Measurements from ENCODE around the gene UBL4A.
"Not testable (repeated sequence)": the region's sequence is repeated elsewhere in the genome, so short reads cannot be mapped to it uniquely, and the experiment has no call there.

The UBL4A gene

GRCh38 chrX:154508384-154508745 lies 21.9 kb upstream of the UBL4A start:
- DNase-seq (ENCODE audit: low read depth) = no peak

- no peak for DNase-seq (ENCODE audit: low read depth)
These were observed 21.4 kb upstream of the UBL4A start for GRCh38 chrX:154507673-154508383.

- no peak for DNase-seq (ENCODE audit: low read depth)
These were observed 20.3 kb upstream of the UBL4A start for GRCh38 chrX:154506483-154507332.

GRCh38 chrX:154505734-154506133 lies 19.3 kb upstream of the UBL4A start:
- peak; percentile 68 for DNase-seq (ENCODE audit: low read depth)

- DNase-seq (ENCODE audit: low read depth) = no peak
These were observed 16.6 kb upstream of the UBL4A start for GRCh38 chrX:154502989-154503388.

- no peak for DNase-seq (ENCODE audit: low read depth)
These were observed 15.7 kb upstream of the UBL4A start for GRCh38 chrX:154502098-154502497.

GRCh38 chrX:154501423-154501822 lies 15.0 kb upstream of the UBL4A start:
- DNase-seq (ENCODE audit: low read depth) = not testable (repeated sequence)

GRCh38 chrX:154496591-154497137 lies 10.2 kb upstream of the UBL4A start:
- not testable (repeated sequence) for DNase-seq (ENCODE audit: low read depth)

GRCh38 chrX:154495472-154495922 lies 9.1 kb upstream of the UBL4A start:
- DNase-seq (ENCODE audit: low read depth) = no peak

GRCh38 chrX:154494715-154495114 lies 8.3 kb upstream of the UBL4A start:
- DNase-seq (ENCODE audit: low read depth) = no peak

GRCh38 chrX:154490414-154491083 lies 4.1 kb upstream of the UBL4A start, which contains the start of gene SLC10A3:
TSS of gene SLC10A3 (minus strand) at chrX:154490629. CDS start at chrX:154488940, 1,689 bp downstream.
- DNase-seq (ENCODE audit: low read depth) = peak; percentile 91

- DNase-seq (ENCODE audit: low read depth) = peak; percentile 39
These were observed 3.6 kb upstream of the UBL4A start for GRCh38 chrX:154490021-154490413.

GRCh38 chrX:154489182-154489581 lies 2.8 kb upstream of the UBL4A start:
- DNase-seq (ENCODE audit: low read depth) = no peak

- DNase-seq (ENCODE audit: low read depth) = no peak
These were observed 2.1 kb upstream of the UBL4A start for GRCh38 chrX:154488336-154489075.

- no peak for DNase-seq (ENCODE audit: low read depth)
These were observed 1.3 kb upstream of the UBL4A start for GRCh38 chrX:154487518-154488290.

GRCh38 chrX:154486052-154486395 lies 391 bp downstream of the UBL4A start:
- DNase-seq (ENCODE audit: low read depth) = no peak

- DNase-seq (ENCODE audit: low read depth) = no peak
These were observed 1.0 kb downstream of the UBL4A start for GRCh38 chrX:154485150-154486051.

- DNase-seq (ENCODE audit: low read depth) = no peak
These were observed 1.9 kb downstream of the UBL4A start for GRCh38 chrX:154484255-154485149.

GRCh38 chrX:154483325-154483724 lies 3.1 kb downstream of the UBL4A start:
- no peak for DNase-seq (ENCODE audit: low read depth)

Measured in iris pigment epithelial cell (primary cell).